Measurements from ENCODE around the gene FRMD4B.

The FRMD4B gene

DNA sequence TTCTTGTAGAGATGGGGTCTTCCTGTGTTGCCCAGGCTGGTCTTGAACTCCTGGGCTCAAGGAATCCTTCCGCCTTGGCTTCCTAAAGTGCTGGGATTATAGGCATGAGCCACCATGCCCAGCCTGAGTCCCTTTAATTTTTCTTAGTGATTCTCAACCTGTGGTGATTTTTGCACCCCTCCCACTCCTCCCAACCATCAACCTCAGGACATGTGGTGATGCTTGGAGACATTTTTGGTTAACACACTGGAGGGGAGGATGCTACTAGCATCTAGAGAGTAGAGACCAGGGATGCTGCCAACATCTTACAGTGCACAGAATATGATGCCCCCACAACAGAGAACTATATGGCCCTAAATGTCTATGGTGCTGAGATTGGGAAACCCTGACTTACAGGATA, 180.5 kb downstream of the FRMD4B start:
- no peak for DNase-seq

DNA sequence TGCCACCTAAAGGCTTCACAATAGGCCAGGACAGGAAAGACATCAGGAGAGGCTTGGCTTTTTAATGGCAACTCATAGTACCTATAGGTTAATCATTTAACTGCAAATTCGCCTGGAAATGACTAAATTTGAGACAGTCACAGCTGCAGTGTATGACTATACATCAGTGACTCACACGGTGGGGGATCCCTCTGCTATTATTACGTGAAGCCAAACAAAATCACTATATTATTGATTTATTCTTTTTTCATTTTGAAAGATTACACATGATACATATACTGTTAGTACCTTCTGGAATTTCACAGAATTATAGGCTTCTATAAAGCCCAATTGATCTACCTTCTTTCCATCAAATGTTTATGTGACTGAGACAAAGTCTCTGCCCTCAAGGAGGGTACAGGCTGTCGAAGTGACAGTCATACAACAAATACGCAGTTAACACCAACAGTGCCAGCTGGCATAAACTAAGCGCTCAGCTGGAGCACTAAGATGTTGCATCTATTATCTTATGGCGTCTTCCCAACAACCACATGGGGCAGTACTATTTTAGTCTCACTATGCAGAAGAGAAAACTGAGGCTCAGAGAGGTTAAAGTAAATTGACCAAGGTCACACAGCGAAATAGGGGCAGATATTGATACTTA, 181.5 kb downstream of the FRMD4B start:
- no peak for DNase-seq

DNA sequence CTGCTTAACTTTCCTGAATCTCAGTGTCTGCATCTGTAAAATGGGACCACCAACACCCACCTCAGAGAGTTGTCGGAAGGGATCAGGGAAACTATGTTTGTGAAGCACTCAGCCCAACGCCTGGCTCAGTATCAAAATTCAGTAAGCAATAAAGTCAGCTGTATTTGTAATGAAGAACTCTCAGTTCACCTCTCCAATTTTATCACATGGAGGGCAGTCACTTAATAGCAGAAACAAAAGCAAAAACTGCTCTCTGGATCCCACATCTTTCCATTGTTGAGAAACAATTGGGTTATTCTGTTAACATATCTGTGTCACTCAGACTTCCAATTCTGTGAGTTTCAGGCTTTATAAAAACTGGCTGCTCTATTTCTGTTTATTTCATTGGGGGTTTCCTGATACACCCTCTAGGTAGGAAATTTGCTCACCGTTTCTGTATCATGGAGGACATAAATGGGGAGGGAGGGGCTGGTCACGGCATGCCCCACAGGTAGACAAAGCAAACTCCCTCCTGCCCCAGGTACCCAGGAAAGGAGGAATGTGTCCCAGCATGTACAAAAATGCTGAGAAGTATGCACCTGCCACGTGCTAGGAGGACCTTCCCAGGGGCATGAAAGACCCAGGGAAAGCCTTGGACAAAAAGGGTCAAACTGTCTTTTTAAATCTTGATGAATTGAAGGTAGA, 182.1 kb downstream of the FRMD4B start:
- DNase-seq: no peak

DNA sequence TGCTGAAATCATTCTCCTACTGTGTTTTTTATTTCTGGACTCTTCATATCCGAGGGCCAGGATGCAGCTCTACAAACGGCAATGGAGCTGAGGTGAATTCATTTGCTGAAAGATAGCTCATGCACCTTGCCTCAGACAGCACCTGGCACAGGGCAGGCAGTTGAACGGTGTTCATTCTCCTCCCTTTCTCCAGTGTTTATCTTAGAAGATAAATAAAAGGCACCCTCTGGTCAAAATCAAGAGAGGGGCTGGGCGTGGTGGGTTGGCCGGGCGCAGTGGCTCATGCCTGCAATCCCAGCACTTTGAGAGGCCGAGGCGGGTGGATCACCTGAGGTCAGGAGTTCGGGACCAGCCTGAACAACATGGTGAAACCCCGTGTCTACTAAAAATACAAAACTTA, 184.2 kb downstream of the FRMD4B start:
- DNase-seq: no peak

DNA sequence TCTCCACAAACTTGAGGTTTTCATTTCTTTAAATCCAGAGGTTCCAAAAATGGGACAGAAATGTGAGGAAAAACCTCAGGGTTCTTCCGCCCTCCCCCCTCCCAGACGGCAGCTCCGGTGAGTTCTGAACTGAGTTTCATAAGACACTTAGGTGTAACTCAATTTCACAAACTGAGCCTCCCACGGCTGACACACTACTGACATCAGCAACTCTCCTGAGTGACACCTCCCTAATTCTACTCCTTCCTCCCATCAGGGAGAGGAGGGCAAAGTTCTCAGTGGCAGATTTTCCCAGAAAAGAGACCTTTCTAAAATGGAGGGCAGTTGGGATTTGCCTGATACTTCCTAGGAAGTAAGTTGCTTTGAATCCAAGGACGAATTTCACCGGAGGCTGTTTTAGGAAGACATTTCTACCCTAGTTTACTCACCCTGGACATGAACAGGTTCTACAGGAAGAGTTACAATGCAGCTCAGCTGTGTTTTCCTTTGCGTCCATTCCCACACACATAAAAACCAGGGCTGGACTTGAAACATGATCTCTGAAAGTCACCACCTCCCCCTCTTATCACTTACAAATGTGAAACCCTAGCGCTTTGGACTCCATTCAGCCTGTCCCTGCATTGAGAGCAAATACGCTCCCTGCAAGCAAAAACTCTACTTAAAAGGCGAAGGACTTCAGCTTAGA, 185.4 kb downstream of the FRMD4B start:
- no peak for DNase-seq

DNA sequence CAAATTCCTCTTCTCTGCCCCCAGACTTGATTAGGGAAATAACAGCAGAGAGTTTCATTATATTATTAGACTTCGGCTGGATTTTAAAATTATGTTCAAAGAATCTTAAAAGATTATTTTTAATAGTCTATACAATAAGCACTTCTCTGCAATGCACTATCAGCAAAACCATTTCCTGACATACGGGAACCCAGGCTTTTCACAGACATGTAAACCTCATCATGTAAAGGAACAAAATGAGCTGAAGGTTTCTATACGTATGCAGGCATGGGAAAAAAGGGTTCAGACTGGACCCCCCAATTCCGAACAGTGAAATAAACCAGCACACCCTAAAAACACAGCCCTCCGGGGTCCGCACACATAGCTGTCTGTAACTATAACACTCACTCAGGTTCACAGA, 185.9 kb downstream of the FRMD4B start:
- DNase-seq: no peak

DNA sequence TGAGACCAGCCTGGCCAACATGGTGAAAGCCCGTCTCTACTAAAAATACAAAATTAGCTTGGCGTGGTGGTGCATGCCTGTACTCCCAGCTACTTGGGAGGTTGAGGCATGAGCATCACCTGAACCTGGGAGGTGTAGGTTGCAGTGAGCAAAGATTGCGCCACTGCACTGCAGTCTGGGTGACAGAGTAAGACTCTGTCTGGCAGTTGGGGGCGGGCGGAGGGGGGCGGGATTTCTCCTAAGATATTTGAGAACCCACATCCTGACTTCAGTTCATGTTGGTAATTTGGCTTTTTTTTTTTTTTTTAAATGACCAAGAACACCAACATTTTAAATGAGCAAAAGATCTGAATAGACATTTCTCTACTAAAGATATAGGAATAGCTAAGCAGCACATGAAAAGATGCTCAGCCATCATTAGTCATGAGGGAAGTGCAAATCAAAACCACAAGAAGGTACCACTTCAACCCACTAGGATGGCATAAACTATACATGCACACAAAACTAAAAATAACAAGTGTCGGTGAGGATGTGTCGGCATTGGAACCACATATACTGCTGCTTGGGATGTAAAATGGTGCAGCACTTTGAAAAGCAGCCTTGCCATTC, 187.9 kb downstream of the FRMD4B start:
- no peak for DNase-seq

DNA sequence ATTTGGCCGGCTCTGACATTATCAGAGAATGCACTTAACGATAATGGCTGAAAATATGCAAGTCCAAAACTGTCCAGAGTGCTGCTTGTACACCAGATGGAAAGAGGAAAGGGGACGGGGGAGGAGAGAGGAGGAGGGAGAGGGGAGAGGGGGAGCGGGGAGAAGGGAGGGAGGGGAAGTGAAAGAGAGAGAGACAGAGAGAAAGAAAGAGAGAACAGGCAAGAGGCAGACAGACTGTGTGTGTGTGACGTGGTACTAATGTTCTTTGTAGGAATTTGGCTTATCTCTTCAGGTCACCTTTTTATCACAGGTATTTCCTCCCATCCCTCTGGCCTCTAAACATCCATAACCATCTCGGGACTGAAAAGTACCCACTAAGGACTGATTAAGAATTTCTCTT, 188.4 kb downstream of the FRMD4B start:
- no peak for DNase-seq

DNA sequence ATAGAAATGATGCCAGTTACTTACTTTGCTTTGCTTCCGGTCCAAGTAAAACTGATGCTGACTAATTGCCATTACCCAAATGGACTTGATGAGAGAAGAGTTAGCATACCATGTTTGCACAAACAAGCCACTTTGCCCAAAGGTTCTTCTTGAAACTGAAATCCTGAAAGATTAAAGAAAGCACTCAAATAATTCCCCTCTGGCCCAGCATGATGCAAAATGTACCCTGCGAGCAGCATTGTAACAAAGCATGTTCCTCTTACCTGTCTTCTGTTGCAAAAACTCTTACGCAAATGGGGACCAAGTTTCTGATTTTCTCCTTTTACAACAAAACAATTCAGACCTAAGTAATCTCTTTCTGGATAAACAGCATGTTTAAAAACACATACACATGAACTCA, 189.0 kb downstream of the FRMD4B start:
- no peak for DNase-seq

DNA sequence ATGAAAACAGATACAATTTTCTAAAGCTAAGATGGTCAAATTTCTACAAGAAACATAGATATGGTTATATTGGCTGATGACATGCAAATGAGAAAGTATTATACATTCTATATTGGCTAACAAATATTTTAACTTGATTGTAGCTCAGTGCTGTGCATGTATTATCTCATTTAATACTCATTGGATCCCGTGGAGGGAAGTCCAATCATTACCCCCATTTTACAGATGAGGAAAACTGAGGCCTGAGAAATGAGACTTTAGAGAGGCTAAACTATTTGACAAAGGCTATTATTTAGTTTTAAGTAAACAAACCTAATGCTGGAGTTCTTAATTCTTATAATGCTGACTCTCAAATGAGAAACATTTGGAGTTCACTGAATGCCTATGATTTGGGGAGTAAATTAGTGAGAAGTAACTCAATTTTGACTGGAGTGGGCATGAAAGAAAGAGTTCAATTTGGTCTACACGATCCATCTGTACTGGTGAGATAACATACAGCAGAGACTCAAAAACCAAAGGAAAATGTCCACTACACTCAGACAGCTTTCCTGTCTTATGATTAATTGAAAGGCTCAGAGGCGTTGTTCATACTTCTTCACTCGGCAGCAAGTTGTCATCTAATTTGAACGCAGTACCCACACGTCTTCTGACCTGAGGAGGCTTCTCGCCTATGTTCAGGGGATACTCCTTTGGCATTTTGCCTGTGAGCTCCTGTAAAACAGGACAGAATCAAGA, 191.3 kb downstream of the FRMD4B start:
- no peak for DNase-seq

DNA sequence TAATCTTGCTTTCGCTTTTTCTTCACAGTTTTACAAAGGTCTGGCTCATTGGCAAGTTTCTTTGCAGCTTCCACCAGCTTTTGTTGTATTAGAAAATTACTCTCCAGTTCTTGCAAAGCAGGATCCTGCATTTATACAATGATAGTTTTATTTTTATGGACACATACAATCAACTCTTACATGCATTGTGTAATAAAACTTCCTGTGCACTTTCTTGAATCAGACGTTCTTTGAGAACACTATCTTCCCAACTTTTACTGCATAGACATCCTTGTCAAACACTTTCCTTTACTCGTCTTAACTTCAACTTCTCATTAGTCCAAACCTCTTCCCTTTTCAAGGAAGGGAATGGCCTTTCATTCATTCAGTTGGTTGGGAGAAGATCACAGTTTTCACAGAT, 192.1 kb downstream of the FRMD4B start:
- DNase-seq: no peak

DNA sequence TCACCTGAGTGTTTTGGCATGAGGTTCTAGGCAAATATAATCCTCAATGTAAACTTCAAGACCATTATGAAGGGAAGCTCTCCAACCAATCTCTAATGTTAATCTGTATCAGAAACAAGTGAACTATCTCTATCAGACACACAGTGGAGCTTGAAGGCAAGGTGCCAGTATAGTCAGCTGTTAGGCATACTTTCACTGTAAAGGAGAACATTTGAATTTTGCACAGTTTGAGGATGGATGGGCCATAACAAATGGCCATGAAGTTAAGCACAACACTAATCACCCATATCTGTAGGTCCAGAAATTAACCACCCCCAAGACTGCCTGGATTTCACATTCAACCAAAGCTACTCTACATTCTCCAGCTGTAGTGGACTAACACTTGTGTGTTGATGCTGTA, 194.4 kb downstream of the FRMD4B start:
- no peak for DNase-seq

DNA sequence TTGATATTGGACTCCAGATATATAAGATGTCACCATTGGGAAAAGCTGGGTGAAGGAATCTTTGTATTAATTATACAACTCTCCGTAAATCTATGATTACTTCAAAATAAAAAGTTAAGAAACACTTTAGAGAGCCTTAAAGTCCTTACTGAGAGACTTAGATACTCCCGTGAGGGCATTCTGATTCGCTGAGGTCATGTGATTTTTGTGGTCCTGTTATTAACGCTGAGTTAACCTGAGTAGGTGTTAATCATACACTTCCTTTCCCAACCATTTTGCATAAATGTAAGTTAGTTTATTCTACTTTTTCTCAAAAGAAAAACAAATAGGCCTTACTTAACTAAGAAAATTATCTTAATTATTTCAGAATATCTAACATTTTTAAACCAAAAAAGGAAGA, 196.4 kb downstream of the FRMD4B start:
- DNase-seq: no peak

DNA sequence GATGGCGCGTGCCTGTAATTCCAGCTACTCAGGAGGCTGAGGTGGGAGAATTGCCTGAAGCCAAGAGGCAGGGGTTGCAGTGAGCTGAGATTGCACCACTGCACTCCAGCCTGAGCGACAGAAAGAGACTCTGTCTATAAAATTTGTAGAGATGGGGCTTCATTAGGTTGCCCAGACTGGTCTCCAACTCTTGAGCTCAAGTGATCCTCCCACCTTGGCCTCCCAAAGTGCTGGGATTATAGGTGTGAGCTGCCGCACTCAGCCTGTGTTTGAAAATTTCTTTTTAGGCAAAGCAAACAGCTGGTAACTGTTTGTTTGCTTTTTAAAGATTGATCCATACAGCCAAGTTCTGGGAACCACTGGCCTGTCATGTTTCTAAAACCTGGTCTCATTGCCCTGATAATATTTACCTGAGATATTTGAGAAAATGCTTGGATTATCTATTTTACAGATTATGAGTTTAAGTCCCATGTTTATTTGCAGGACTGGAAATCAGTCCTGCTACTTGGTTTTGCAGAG, 199.3 kb downstream of the FRMD4B start:
- no peak for DNase-seq

DNA sequence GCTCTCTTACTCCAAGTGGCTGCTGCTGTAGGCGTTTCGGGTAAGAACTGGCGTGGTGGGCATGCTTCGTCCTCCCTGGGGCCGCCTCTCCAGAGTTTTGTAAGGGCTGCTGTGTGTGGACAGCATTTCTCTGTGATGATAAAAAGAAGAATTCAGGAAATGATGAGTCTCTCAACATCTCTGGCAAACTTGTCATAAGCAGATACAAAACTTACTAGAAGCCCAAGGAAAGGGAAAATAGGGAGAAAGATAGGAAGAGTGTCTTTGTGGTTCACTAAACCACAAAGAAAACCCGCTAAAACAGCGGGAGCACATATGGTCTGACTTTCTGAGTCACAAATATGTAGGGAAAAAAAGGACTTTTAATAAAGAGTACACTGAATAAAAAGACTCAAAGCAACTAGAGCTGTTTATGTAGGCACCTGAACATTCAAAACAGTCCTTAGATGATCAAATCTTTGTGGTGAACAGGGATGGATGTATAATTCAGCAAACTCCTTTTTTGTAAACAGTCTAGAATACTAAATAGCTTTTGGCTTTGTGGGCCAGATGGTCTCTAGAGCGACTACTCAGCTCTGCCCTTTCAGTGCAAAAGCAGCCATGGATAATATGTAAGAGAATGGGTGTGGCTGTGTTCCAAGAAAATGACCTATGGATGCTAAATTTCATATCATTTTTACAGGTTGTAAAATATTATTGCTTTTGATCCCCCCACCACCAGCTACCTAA, 203.1 kb downstream of the FRMD4B start:
- no peak for DNase-seq

DNA sequence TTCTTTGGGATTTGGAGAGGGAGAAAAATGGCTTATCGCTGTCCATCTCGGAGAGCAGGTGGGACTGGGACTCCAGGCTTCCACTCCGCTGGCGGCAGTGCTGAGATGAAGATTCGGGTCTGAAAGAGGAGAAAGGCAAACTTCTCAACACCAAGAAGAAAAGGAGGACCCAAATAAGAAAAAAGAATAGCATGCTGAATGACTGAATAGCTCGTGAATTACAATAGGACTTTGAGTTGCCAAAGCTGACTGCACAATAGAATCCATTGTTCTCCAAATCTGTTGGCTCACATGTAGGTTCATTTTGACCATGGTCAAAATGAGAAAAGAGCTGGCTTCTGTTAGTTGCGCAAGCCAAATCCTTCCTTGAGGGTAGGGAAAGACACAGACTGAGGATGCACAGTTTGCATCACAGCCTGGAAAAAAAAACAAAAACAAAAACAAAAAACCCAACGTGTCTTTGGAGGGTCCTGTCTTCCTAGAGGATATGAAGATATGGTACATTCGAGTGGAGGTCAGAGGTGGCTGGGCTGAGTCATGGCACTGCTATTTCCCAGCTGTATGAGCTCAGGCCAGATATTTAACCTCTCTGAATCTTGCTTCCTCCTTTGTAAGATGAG, 204.2 kb downstream of the FRMD4B start:
- peak in 17 of 51 donors; percentile 6 to 85 (median 20) for DNase-seq

DNA sequence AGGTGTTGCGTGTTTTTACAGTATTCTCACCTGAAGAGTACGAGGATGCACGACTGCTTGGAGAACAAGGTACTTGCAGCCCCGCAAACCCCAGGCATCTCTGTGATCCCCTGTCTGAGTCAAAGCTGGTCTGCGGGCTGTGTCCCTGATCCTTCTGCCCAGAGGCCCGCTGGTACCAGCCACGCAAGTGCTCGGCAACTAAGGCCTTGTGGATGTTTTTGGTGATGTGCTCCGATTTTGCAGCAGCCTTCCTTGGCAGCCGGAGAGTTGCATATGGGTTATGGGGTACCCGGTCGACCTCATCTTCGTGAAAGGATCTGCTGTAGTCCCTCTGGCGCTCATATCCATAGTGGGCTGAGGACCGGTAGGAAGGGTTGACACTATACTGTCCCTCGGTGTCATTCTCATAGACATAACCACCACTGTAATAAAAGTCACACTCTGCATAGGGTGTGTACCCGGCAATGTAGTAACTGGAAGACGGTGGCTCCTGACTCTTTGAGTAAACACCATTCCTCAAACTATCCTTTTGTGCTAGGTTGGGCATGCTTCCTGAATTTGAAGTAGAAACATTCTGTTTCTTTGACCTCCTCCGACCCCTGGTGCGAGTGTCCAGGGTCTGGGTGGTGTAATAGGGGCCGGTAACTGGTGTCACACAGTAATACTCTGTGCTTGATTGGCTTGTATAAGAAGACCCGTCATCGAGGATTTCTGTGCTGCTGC, 204.9 kb downstream of the FRMD4B start:
- no peak for DNase-seq

DNA sequence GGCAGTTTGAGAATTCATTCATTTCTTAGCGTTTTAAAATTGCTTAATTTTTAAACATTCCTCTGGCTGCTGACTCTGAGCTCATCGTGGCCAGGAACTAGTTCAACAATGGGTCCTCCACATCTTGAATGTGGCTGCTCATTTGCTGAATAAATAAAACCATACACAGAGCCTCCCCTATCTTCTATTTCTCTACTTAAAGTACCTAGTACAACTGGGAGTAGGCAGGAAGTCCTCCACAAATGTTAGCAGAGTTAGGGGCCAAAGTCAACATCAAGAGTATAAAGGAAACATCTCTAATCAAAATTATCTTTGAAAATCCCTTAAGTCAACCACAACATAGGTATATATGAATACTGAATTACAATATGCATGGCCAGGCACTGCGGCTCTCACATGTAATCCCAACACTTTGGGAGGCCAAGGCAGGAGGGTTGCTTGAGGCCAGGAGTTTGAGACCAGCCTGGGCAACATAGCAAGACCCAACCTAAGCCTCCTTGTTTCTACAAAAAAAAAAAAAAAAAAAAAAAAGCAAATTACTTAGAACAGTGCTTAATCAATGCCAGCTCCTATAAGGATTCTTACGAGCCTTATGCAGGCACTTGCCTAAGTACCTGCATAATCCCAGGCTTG, 206.0 kb downstream of the FRMD4B start:
- no peak for DNase-seq

Data from hypothalamus (tissue), 51 donors.